ENCODE measurements around the gene NDUFC1.
"Not testable (repeated sequence)": the region's sequence is repeated elsewhere in the genome, so short reads cannot be mapped to it uniquely, and the experiment has no call there.

The NDUFC1 gene

DNA sequence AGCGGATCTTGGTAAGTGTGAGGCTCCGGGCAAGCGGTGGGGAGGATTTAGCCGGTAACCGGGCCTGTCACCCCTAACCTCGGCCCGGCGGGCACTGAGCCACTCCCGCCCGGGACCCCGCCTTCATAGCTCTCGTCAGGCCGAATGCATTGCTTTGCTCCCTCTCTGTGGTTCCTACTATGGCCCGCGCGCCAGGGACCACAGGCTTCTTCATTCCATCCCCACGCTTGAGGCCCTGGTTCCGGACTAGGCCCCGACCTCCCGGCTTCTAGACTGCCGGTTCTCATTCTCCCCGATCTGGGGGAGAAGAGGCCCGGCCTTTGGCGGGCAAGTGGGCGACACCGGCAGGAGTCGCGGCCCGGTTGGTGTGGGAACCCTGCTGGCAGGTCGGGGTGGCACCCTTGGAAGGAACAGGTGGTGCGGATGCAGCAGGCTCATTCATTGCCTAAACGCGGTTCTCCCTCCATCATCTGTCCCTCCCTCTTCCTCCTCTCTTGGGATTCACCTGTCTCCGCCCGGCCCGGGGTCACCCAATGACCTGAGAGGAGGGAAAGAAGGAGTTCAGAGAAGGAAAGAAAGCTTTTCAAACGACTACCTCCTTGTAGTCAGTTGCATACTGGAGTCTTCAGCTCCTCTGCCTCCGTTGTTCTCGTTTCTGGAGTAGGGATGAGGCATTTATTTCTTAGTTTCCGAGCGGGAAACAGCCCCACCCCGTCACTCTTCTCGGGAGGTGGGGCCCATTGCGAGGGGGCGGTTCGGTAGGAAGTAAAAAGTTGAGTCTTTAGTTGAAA lies at the start of gene NDUFC1:
Gene NDUFC1 (minus strand): TSS at position 657 of the 791 bp plus-strand sequence. CDS start 6,679 bp downstream, outside the sequence.
- DNase-seq (ENCODE audit: low read depth) = peak; percentile 63

DNA sequence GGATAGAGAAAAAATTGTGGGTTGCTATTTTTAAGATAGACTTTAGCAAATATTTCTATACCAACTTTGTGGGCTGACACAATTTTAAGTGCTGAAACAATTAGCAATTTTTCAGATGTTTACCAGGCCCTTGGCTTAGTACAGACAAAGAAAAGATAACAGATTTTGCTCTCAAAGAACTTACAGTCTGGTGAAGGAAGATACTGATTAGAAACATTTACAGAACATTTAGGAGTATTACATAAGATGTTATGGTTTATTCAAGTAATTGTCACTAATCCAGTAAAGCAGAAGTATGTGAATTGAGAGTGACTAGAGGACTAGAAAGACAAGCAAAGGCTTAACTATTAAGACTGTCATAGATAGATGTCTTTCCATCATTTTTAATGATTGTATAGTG lies 35.3 kb upstream of the NDUFC1 start:
- no peak for DNase-seq (ENCODE audit: low read depth)

DNA sequence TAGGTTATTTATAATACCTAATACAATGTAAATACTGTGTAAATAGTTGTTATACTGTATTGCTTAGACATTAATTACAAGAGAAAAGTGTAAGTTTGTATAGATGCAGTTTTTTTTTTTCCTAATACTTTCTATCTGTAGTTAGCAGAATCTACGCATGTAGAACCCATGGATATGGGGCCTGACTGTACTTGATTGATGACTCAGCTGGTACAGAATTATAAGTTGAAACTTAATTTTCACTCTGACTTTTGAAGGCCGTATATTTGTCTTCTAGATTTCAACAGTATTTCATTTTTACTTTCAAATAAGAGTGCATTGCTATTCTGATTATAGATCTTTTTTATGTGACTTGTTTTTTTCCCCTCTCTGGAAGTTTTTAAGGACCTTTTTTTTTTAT lies 30.8 kb upstream of the NDUFC1 start:
- no peak for DNase-seq (ENCODE audit: low read depth)

DNA sequence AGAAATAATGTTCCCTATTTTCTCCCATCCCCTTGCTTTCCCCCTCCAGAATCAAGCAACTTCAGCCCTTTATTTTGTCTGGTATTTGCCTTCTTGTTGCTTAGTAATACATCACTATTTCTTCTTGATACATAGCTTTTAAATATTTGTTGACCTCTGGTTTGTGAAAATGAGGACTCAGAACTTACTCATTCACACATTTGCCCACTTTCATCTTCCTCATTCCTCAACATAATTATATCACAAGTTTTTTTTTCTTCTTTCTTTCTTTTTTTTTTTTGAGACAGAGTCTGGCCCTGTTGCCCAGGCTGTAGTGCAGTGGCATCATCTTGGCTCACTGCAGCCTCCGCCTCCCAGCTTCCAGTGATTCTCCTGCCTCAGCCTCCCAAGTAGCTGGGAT lies 28.9 kb upstream of the NDUFC1 start:
- DNase-seq (ENCODE audit: low read depth) = no peak

DNA sequence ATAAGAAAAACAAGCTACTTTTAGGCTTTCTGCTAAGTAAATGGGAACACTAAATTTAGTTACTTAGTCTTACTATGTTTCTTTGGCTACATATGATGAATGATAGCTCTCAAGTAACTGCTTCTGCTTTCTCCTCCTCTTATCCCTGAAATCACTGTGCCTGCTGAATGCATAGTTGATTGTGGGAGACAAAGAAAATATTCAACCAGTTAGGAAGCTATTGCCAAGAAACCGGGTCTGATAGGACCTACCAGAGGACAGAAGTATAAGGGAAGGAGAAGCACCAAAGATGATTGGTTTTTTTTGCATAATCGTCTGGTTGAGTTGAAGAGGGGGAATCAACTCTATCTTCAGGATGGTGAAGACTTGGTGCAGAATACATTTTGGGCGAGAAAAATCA lies 28.0 kb upstream of the NDUFC1 start:
- no peak for DNase-seq (ENCODE audit: low read depth)

DNA sequence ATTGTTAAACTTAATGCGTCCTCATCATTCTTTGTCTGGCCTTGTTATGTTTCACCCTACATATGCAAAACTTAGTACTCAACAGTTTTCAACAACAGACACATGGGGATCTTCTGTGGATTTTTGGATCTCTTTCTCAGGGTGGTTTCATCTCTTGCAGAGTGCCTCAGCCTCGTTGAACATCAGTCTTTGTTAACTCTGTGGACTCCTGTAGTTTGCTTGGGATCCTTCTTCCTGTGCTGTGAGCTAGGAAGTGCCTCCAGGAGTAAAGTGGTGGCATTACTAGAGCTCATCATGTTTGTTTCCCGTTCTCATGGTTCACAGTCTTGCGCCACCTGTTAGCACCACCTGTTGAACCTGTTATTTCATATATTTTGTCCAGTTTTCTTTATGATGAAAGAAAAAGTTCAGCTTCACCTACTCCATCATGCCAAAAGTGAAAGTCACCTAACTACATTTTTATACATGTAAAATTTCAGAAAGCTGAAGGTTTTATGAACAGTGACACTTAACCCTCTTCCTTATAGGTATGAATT lies 27.5 kb upstream of the NDUFC1 start:
- no peak for DNase-seq (ENCODE audit: low read depth)

DNA sequence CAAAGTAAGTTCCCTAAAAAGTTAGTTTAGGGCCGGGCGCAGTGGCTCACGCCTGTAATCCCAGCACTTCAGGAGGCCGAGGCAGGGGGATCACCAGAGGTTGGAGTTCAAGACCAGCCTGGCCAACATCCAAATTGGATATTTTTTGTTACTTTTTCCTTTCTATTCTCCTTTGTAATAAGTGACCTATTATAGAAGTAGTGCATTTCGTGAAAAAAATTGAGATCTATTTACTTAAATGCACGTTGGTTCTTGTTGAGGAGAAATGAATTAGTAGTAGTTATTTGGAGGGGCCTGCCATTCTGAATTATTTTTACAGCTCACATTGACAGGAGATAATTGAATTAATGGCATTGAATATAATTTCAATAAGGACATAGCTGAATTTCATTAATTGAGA lies 22.3 kb upstream of the NDUFC1 start:
- no peak for DNase-seq (ENCODE audit: low read depth)

DNA sequence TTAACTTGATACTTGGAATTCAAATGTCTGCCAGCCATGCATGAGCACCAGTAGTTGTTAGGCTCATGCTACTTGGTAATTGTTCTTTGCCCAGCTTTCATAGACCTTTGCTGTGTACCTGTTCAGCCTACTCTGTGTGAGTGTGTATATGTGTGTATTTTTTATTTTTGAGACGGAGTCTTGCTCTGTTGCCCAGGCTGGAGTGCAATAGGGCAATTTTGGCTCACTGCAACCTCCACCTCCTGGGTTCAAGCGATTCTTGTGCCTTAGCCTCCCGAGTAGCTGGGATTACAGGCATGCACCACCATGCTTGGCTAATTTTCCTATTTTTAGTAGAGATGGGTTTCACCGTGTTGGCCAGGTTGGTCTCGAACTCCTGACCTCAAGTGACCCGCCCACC lies 20.3 kb upstream of the NDUFC1 start:
- not testable (repeated sequence) for DNase-seq (ENCODE audit: low read depth)

DNA sequence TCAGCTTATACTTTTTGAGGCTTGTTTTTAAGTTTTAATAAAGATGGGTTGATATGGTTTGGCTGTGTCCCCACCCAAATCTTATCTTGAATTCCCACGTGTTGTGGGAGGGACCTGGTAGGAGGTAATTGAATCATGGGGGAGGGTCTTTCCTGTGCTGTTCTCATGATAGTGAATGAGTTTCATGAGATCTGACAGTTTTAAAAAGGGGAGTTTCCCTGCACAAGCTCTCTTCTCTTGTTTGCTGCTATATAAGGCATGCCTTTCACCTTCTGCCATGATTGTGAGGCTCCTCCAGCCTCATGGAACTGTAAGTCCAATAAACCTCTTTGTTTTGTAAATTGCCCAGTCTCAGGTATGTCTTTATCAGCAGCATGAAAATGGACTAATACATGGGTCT lies 19.8 kb upstream of the NDUFC1 start:
- not testable (repeated sequence) for DNase-seq (ENCODE audit: low read depth)

DNA sequence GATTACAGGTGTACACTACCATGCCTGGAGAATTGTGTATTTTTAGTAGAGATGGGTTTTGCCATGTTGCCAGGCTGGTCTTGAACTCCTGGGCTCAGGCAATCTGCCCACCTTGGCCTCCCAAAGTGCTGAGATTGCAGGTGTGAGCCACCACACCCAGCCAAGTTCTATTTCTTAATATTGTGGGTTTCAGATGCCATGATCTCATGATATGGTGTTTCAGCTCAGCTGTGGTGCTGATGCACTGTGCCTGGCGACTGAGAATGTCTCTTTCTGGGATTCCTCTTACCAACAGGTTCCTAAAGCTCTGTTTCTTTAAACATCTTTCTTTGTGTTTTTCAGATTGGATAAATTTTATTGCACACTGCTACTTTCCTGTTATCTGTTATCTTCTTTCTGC lies 17.3 kb upstream of the NDUFC1 start:
- no peak for DNase-seq (ENCODE audit: low read depth)

DNA sequence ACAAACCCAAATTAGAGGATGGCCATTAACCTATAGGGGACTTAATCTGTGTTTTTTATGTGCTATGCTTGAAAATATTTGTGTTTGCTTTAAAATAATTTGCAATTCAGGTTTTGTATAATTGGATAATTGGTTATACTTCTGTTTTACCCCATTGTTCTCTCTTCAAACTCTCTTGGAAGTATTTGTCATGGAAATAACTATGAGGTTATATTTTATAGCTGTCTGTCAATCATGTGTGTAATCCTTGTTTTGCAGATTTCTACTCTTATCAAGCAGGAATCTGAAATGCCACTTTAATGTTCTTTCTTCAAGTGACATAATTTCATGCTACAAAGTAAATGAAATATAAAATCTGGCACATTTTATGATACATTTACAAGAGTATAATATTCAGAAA lies 15.4 kb upstream of the NDUFC1 start:
- DNase-seq (ENCODE audit: low read depth) = no peak

DNA sequence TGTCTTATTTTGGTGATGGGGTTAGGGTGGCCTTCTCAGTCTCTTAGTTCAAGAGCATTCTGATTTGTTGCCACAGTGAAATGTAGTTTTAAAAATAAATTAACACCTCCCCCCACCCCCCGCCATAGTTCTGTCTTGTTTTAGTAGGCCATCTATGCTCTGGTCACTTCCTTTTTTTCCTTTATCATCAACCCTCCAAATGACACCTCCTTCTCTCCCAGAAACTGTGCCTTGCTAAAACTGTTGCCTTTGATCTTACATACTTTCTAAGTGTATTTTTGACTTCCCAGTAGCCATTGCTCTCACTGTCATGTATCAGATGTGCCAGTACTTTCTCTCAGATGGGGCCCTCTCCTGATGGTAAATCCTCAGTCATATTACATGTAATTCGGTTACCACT lies 14.5 kb upstream of the NDUFC1 start:
- DNase-seq (ENCODE audit: low read depth) = no peak

DNA sequence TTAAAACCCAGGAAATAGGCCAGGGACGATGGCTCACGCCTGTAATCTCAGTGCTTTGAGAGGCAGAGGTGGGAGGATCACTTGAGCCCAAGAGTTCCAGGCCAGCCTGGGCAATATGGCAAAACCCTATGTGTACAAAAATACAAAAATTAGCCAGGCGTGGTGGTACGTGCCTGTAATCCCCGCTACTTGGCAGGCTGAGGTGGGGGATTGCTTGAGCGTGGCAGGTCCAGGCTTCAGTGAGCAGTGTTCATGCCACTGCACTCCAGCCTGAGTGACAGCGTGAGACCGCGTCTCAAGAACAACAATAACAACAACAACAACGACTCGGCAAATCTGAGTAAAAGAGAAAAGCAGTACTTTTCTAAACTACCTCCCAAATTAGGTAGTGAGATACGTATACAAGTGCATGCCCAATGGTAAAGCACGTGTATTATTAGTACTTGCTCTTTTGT lies 13.0 kb upstream of the NDUFC1 start:
- DNase-seq (ENCODE audit: low read depth) = no peak

DNA sequence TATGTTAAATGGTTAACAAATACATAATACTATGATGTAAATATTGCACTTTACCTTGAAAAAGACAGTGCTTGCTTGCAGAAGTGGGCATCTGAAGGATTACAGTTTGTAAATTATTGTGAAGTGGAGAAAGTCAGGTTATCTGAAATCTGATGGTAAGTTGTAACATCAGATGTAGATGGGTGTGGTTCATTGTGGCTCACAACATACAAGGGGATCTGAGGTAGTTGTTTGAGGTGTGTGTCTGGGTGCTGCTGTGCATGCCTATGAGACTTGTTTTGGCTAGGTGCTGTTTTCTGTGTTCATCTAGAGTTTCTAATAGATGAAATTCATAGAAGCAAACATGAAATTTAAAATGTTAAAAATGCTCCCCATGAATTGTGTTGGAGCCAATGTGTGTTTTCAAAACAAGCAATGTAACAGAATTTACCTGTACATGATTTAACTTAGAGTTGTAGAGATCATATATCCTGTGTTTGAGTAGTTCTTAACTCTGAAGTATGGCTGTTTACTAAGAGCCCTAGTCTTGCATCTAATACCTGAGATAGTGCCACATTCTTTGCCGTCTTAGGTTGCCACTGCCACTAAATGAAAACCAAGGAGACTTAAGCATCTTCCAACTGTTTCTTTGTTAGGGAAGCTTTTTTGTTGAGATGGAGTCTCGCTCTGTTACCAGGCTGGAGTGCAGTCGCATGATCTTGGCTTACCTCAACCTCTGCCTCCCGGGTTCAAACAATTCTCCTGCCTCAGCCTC lies 11.9 kb upstream of the NDUFC1 start:
- DNase-seq (ENCODE audit: low read depth) = no peak

DNA sequence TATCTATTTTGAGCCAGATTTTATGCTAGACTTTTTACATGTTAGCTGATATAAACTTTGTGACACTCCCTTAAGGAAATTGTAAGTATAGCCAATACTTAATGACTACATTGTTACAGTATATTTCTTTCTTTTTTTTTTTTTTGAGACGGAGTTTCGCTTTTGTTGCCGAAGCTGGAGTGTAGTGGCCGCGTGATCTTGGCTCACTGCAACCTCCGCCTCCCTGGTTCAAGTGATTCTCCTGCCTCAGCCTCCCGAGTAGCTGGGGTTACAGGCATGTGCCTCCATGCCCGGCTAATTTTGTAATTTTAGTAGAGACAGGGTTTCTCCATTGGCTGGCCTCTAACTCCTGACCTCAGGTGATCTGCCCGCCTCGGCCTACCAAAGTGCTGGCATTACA lies 11.1 kb upstream of the NDUFC1 start:
- not testable (repeated sequence) for DNase-seq (ENCODE audit: low read depth)

DNA sequence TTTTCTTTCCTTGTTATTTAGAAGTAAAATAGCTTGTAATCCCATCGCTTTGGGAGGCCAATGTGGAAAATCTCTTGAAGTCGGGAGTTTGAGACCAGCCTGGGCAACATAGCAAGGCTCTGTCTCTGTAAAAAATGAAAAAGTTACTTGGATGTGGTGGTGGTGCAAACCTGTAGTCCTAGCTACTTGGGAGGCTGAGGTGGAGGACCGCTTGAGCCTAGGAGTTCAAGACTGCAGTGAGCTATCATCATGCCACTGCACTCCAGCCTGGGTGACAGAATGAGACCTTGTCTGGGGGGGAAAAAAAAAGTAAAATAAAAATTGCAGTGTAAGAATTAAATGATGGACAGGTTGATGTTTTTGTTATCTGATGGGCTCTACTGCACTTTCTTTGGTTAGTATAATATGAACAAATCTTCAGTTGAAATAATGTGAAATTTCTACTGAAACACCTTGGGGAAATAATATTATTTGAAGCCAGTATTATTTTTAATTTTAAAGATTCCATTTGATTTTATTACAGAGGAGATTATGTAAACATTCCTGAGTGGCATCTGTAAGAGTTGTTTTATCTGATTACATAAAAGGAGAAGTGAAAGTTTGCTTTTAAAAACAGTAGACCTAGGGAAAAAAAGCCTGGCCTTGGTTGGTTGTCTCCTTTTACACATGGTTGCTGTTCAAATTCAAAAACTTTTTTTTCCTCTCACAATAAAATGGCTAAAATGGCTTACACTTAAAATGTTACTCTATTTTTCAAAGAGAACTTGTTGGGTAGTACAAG lies 10.5 kb upstream of the NDUFC1 start:
- no peak for DNase-seq (ENCODE audit: low read depth)

DNA sequence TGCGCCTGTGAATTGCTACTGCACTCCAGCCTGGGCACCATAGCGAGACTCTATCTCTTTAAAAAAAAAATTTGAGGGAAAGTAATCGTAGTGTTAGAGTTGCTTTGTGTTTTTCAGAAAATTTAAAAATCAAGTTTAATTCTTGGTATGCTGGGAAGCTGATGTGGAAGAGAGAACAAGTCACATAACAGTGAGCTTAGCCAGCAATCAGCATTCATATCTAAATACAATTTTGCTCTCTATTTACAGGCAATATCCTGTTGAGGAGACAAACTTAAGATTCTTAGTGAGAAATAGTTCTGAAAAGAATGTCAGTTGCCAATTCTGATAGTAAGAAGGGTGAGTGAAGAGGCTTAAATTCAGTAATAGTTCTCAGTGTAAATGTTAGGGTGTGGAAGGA lies 9.6 kb upstream of the NDUFC1 start:
- DNase-seq (ENCODE audit: low read depth) = no peak

DNA sequence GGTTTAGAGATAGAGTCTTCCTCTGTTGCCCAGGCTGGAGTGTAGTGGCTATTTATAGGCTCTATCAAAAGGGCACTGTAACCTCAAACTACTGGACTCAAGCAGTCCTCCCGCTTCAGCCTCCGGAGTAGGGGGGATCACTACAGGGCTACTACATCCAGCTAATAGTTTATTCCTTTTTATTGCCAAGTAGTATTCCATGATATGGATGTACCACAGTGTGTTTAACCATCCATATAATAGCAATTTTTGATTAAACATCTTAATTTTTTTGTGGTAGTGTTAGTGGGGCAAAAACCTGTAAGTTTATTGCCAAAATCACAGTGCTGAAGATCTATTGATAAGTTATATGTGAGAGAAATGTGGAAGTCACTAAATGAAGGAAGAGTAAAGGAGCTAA lies 2.6 kb upstream of the NDUFC1 start:
- DNase-seq (ENCODE audit: low read depth) = no peak

DNA sequence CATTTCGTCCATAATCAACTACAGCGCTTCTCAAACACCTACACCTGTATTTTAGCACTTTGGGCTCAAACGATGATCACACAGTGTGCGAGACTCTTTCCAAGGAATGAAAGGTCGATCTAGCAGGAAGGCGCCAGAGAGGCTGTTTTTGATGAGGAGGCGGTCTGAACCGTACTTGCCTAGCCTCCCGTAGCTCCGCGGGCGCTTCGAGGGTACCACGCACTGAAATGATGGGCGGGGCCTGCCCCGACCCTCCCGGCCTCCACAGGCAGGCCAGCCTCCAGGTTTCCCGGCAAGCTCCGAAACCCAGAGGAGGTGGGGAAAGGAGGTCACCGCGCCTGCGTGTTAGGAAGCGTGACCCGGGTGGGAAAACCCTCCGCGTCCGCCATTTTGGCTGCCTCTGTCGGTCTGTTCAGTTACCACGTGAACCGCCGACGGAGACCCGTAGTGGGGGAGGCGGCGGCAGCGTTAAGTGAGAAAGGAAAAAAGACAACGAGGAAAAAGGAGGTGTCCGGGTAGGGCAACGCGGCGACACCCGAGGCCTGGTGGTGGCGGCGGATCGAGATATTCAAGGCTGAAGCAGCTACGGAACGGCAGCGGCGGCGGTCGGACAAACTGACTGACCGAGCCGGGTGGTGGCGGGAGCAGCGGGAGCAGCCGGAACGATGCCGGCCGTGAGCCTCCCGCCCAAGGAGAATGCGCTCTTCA lies 1.0 kb downstream of the NDUFC1 start, which contains the start of gene NAA15:
Gene NAA15 (plus strand): TSS at position 393 of the 708 bp plus-strand sequence. CDS start 273 bp downstream, at position 666.
- DNase-seq (ENCODE audit: low read depth) = peak; percentile 97

DNA sequence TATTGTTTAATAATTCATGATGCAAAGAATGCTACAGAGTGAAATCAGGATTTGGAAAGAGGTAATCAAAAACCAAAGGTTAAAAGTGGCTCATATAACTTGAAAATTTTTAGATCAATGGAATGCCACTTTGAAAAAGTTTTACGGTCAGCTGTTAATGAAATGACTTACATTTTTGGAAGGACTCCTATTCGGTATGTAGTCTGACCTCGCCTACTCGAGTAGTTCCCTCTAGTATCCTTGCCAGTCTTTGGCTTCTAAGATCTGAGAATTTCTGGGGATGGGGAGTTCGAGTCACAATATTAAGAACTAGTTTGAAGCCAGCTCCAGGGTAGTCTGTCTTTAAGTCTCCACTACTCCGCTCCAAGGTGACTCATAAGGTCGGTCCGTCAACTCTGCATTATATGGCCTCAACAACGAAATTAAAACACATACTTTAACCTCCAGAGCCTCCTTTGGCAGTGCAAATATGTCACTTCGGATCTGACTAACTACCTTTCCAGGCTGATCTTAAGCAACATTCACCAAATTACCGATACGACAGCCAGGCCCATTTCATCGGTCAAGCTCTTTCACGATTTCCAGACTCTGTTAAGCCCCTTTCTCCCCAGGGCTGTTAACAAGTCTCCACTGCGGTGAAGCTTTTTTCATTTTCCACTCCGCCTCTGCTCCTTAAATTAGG lies 1.7 kb downstream of the NDUFC1 start:
- no peak for DNase-seq (ENCODE audit: low read depth)

DNA sequence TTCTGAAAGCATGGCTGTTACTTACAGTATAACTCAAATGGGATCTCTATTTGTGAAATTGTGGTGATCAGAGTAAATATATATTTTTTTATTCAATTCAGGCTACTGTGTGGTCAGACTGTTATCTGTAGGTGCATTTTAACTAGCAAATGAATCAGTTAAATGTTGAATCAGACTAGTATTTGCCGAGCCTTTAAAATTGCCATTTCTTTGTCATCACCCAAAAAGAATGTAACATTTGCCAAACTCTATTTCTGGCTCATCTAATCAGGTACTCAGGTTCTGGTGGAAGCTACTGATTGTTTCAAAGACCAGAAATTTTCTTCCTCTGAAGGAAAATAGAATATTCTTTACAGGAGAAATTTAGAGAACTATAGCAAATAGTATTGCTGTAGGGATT lies 2.7 kb downstream of the NDUFC1 start:
- no peak for DNase-seq (ENCODE audit: low read depth)

All from T-helper 22 cell (primary cell).